Esophagus muscularis mucosa (tissue), 4 donors: Measurements from ENCODE around the gene MCF2L2. TPM values are rescaled to one million over a fixed set of nuclear protein-coding genes. Genes with fewer than 3 reads are reported as not detected.
"Not testable (repeated sequence)": the region's sequence is repeated elsewhere in the genome, so short reads cannot be mapped to it uniquely, and the experiment has no call there.

ENCODE experiments used
- DNase-seq: peaks from one replicate; pipeline ENCODE4 v3.0.0-alpha.2; 2017; ENCODE audit errors: extremely low spot score
- H3K27ac ChIP-seq, 4 donors: fragments of 200-600 bp; sonication (generic); replicated peaks in 1 of 4; 1 replicate in 3 of 4; 2 replicates in 1 of 4; pipeline ENCODE4 v1.5.1; 2016 to 2019; ENCODE audit warnings: mild to moderate bottlenecking in 1 of 4
- H3K27me3 ChIP-seq, 4 donors: fragments of 200-600 bp; sonication (generic); one replicate each; pipeline versions ENCODE4 v1.5.1 to v1.6.0; 2016 to 2019
- H3K36me3 ChIP-seq, 4 donors: fragments of 200-600 bp; sonication (generic); one replicate each; pipeline ENCODE4 v1.5.1; 2016 to 2019
- H3K4me1 ChIP-seq, 4 donors: fragments of 200-600 bp; sonication (generic); one replicate each; pipeline ENCODE4 v1.5.1; 2016 to 2019
- H3K4me3 ChIP-seq, 4 donors: fragments of 200-600 bp; sonication (generic); 1 replicate in 2 of 4; 2 replicates in 2 of 4; pipeline ENCODE4 v1.5.1; 2016 to 2019; ENCODE audit warnings: mild to moderate bottlenecking in 4 of 4, moderate library complexity in 1 of 4
- H3K9me3 ChIP-seq, 4 donors: fragments of 200-600 bp; sonication (generic); 1 replicate in 3 of 4; 2 replicates in 1 of 4; pipeline ENCODE4 v1.5.1; 2016 to 2019
- EP300 ChIP-seq: sonication (generic); formaldehyde crosslinking; IDR thresholded peaks from one replicate; pipeline ENCODE4 v1.6.1; 2017; ENCODE audit warnings: antibody characterized with exemption
- POLR2A ChIP-seq: fragments of 450-650 bp; IDR thresholded peaks from one replicate; pipeline ENCODE4 v1.6.1; 2017; ENCODE audit warnings: antibody characterized with exemption, moderate library complexity, mild to moderate bottlenecking, low read depth
- POLR2AphosphoS5 ChIP-seq, 2 donors: sonication (generic); formaldehyde crosslinking; IDR thresholded peaks; one replicate each; pipeline ENCODE4 v1.6.1; 2017; ENCODE audit warnings: antibody characterized with exemption in 2 of 2
- WGBS: methylation state at CpG from one replicate; pipeline ENCODE4 v1.1.5; 2018; 5-methylcytosine and 5-hydroxymethylcytosine counted together
- intact Hi-C: fragments of 100-400 bp; cut with DNase I; formaldehyde crosslinking; loops from one replicate; pipeline ENCODE4 v1.15.1; 2023
- total RNA-seq, 4 donors: library from RNA; depleted of rRNA; stranded (reverse); fragments of >200 nt; gene quantifications; one replicate each; pipeline versions ENCODE4 v1.1.0 to v1.2.1, GENCODE V29; 2016
- TF ChIP-seq, protein P1 (sequence below), 3 experiments: fragments of 200-600 bp in 2 of 3; fragments of 450-650 bp in 1 of 3; sonication (generic) in 2 of 3; IDR thresholded peaks; one replicate each; pipeline ENCODE4 v1.5.1; 2017 to 2019; ENCODE audit warnings: antibody characterized with exemption in 3 of 3, mild to moderate bottlenecking in 2 of 3, moderate library complexity in 1 of 3

The MCF2L2 gene
- total RNA-seq, 4 donors from 2014 or later = 0.99 to 3.3 (median 1.3) TPM

DNA sequence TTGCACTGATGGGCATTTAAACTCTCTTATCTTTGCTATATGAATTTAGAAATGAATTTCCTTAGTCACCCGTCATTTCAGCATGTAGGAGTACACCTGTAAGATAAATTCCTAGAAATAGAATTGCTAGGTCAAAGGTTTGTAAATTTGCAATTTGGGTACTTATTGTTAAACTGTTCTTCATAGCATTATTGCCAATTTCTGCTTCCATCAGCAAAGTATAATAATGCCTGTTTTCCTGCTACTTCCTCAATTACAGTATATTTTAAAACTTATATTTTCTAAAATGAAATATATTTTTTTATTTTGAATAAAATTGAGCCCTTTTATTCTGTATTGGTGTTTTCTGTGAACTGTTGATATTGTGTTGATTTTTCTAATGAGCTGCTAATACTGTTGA, 16.3 kb upstream of the MCF2L2 start:
- Histone ChIP-seq H3K36me3 (no peaks in the 10 kb centered on the region), H3K27me3 (no peaks in the 10 kb centered on the region), H3K4me1 (peaks cover 14 to 23% (median 18%) of the 10 kb centered on the region in 4 donors), H3K4me3 (no peak overlapping the region), H3K27ac (no peak overlapping the region), H3K9me3 (peaks cover 0 to 15% (median 6%) of the 10 kb centered on the region in 4 donors)
- no peak for DNase-seq
- intact Hi-C loops = no loop called here
- 97% methylated on average over 1 of the region's 1 CpG for WGBS
- no peak for TF ChIP-seq EP300
- no peak for TF ChIP-seq POLR2AphosphoS5 (IDR thresholded peaks at IDR 0.05)
- TF ChIP-seq, protein P1, sequence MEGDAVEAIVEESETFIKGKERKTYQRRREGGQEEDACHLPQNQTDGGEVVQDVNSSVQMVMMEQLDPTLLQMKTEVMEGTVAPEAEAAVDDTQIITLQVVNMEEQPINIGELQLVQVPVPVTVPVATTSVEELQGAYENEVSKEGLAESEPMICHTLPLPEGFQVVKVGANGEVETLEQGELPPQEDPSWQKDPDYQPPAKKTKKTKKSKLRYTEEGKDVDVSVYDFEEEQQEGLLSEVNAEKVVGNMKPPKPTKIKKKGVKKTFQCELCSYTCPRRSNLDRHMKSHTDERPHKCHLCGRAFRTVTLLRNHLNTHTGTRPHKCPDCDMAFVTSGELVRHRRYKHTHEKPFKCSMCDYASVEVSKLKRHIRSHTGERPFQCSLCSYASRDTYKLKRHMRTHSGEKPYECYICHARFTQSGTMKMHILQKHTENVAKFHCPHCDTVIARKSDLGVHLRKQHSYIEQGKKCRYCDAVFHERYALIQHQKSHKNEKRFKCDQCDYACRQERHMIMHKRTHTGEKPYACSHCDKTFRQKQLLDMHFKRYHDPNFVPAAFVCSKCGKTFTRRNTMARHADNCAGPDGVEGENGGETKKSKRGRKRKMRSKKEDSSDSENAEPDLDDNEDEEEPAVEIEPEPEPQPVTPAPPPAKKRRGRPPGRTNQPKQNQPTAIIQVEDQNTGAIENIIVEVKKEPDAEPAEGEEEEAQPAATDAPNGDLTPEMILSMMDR (IDR thresholded peaks at IDR 0.05) = no peak
- TF ChIP-seq POLR2A = no peak

DNA sequence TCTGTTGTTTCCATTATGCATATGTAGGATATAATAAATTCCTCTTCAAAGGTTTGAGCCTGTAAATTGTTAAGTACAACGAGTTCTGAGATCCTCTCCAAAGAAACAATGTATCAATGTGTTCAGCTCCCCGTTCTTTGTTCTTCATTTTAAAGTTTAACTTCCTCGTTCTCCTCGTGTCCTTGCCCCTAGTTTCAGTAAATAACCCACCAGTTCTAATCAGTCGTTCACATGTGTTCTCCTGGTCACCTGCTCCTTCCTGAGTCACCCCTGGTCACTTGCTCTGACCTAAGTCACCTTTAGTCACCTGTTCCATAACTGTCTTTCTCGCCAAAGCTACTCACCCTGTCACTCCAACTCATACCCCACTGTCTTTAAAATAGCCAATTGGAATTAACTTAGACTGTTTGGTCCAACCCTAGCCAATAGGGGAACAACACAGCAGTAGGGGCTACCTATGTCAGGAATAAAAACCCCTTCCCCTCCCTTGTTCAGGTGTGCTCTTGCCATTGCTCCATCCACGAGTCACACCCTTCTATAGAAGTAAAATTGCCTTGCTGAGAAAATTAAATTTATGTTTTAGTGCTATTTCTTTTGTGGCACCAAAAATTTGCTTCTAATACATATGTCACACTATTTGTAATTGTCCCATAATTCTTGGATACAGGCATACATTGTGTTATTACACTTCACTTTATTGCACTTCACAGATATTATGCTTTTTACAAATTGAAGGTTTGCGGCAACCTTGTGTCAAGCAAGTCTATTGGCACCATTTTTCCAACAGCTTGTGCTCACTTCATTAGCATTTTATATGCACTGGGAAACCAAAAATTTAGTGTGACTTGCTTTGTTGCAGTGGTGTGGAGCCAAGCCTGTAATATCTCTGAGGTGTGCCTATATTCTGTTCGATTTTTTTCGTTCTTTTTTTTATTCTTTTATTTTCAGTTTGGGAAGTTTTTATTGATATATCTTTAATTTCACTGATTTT, 15.3 kb upstream of the MCF2L2 start:
- no peaks in the 10 kb centered on the region for H3K36me3 ChIP-seq
- no peaks in the 10 kb centered on the region for H3K27me3 ChIP-seq
- H3K4me1 ChIP-seq = peaks cover 4 to 13% (median 8%) of the 10 kb centered on the region in 4 donors
- H3K4me3 ChIP-seq = no peak overlapping the region
- intact Hi-C loops = no loop called here
- 81% methylated on average over 10 of the region's 10 CpGs for WGBS
- no peak overlapping the region for H3K27ac ChIP-seq
- DNase-seq = no peak
- peaks cover 0 to 15% (median 6%) of the 10 kb centered on the region in 4 donors for H3K9me3 ChIP-seq
- TF ChIP-seq POLR2AphosphoS5 (IDR thresholded peaks at IDR 0.05) (no peak), POLR2A (no peak), EP300 (no peak)

DNA sequence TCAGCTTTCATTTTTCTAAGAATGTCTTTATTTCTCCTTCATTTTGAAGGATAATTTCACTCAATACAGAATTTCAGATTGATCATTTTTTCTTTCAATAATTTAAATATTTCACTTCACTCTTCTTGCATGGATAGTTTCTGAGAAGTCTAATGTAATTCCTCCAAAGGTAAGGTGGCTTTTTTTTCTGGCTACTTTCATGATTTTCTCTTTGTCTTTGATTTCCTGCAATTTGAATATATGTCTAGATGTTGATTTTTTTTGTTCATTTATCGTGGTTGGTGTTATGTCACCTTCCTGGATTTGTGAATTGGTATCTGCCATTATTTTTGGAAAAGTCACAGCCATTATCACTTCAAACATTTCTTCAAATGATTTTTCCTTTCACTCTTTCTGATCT, 14.6 kb upstream of the MCF2L2 start:
- Histone ChIP-seq H3K9me3 (peaks cover 0 to 15% (median 6%) of the 10 kb centered on the region in 4 donors), H3K27me3 (no peaks in the 10 kb centered on the region), H3K27ac (no peak overlapping the region), H3K36me3 (no peaks in the 10 kb centered on the region), H3K4me1 (peaks cover 0 to 6% (median under 1%) of the 10 kb centered on the region in 4 donors), H3K4me3 (no peak overlapping the region)
- WGBS = 85% methylated on average over 1 of the region's 1 CpG
- intact Hi-C loops = no loop called here
- DNase-seq = no peak
- TF ChIP-seq POLR2A (no peak), EP300 (no peak), POLR2AphosphoS5 (IDR thresholded peaks at IDR 0.05) (no peak)
- TF ChIP-seq, protein P1 (IDR thresholded peaks at IDR 0.05) = no peak

DNA sequence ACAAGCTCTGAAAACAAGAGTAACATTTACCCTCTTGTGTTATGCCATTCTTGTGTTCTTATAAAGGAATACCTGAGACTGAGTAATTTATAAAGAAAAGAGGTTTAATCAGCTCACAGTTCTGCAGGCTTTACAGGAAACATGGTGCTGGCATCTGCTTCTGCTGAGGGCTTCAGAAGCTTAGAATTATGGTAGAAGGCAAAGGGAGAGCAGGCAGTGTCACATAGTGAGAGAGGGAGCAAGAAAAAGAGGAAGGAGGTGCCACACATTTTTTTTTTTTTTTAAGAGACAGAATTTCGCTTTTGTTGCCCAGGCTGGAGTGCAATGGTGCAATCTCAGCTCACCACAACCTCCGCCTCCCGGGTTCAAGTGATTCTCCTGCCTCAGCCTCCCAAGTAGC, 12.1 kb upstream of the MCF2L2 start:
- H3K27ac ChIP-seq, H3K4me3 ChIP-seq, H3K4me1 ChIP-seq, H3K27me3 ChIP-seq, H3K36me3 ChIP-seq, intact Hi-C loops, DNase-seq: not testable (repeated sequence)
- peaks cover 0 to 15% (median 6%) of the 10 kb centered on the region in 4 donors for H3K9me3 ChIP-seq
- 85% methylated on average over 3 of the region's 3 CpGs for WGBS

DNA sequence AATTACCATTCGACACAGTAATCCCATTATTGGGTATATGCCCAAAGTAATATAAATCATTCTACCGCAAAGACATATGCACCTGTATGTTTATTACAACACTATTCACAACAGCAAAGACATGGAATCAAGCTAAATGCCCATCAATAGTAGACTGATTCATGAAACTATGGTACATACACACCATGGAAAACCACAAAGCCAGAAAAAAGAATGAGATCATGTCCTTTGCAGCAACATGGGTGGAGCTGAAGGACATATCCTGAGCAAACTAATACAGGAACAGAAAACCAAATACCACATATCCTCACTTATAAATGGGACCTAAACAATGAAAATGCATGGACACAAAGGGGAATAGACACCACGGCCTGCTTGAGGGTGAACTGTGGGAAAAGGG, 11.1 kb upstream of the MCF2L2 start:
- no peak for DNase-seq
- intact Hi-C loops = no loop called here
- H3K36me3 ChIP-seq = no peaks in the 10 kb centered on the region
- TF ChIP-seq EP300 (no peak), POLR2AphosphoS5 (IDR thresholded peaks at IDR 0.05) (no peak)
- TF ChIP-seq, protein P1 (IDR thresholded peaks at IDR 0.05) = no peak
- H3K9me3 ChIP-seq = peaks cover 0 to 15% (median 6%) of the 10 kb centered on the region in 4 donors
- 91% methylated on average over 3 of the region's 3 CpGs for WGBS
- no peak overlapping the region for H3K4me3 ChIP-seq
- no peaks in the 10 kb centered on the region for H3K4me1 ChIP-seq
- no peak overlapping the region for H3K27ac ChIP-seq
- H3K27me3 ChIP-seq = no peaks in the 10 kb centered on the region
